ENCODE results near the gene TMEM87B.
"Not testable (repeated sequence)": the region's sequence is repeated elsewhere in the genome, so short reads cannot be mapped to it uniquely, and the experiment has no call there.

The TMEM87B gene

GRCh38 chr2:112034924-112035323 lies 20.1 kb upstream of the TMEM87B start:
- DNase-seq, result no peak

GRCh38 chr2:112035786-112036185 lies 19.3 kb upstream of the TMEM87B start:
- peak; percentile 53 for DNase-seq

GRCh38 chr2:112039556-112039955 lies 15.5 kb upstream of the TMEM87B start:
- not testable (repeated sequence) for DNase-seq

- DNase-seq, result not testable (repeated sequence)
Observed at GRCh38 chr2:112040066-112040465, 15.0 kb upstream of the TMEM87B start.

GRCh38 chr2:112041460-112041859 lies 13.6 kb upstream of the TMEM87B start:
- DNase-seq, result peak; percentile 29

- DNase-seq, result no peak
Observed at GRCh38 chr2:112045446-112046014, 9.5 kb upstream of the TMEM87B start.

- no peak for DNase-seq
Observed at GRCh38 chr2:112046231-112046630, 8.8 kb upstream of the TMEM87B start.

GRCh38 chr2:112047537-112048235 lies 7.4 kb upstream of the TMEM87B start:
- no peak for DNase-seq

- no peak for DNase-seq
Observed at GRCh38 chr2:112048236-112048592, 6.9 kb upstream of the TMEM87B start.

GRCh38 chr2:112048887-112049286 lies 6.2 kb upstream of the TMEM87B start:
- peak; percentile 79 for DNase-seq

- DNase-seq, result no peak
Observed at GRCh38 chr2:112050316-112050715, 4.8 kb upstream of the TMEM87B start.

- peak; percentile 98 for DNase-seq
Observed at GRCh38 chr2:112053917-112054846, 887 bp upstream of the TMEM87B start.

GRCh38 chr2:112055730-112056625 lies 909 bp downstream of the TMEM87B start:
- peak; percentile 77 for DNase-seq

GRCh38 chr2:112056626-112056987 lies 1.5 kb downstream of the TMEM87B start:
- DNase-seq, result no peak

GRCh38 chr2:112059671-112060070 lies 4.6 kb downstream of the TMEM87B start:
- no peak for DNase-seq

GRCh38 chr2:112061299-112061698 lies 6.2 kb downstream of the TMEM87B start:
- DNase-seq, result no peak

GRCh38 chr2:112061840-112062239 lies 6.8 kb downstream of the TMEM87B start:
- DNase-seq, result no peak

GRCh38 chr2:112062894-112063293 lies 7.8 kb downstream of the TMEM87B start:
- no peak for DNase-seq

- no peak for DNase-seq
Observed at GRCh38 chr2:112065486-112065885, 10.4 kb downstream of the TMEM87B start.

- DNase-seq, result no peak
Observed at GRCh38 chr2:112065966-112066365, 10.9 kb downstream of the TMEM87B start.

GRCh38 chr2:112069794-112070193 lies 14.7 kb downstream of the TMEM87B start:
- not testable (repeated sequence) for DNase-seq

GRCh38 chr2:112073875-112074274 lies 18.8 kb downstream of the TMEM87B start:
- no peak for DNase-seq

GRCh38 chr2:112074506-112074905 lies 19.4 kb downstream of the TMEM87B start:
- DNase-seq, result peak; percentile 12

Data from OCI-M1 (cell line).